AG08395 (cell line): Measurements from ENCODE around the gene LAMB4.

ENCODE experiments used
- DNase-seq: peaks from one replicate; pipeline ENCODE4 v3.0.0; 2012; ENCODE audit warnings: mixed read lengths, low spot score

The LAMB4 gene

DNA sequence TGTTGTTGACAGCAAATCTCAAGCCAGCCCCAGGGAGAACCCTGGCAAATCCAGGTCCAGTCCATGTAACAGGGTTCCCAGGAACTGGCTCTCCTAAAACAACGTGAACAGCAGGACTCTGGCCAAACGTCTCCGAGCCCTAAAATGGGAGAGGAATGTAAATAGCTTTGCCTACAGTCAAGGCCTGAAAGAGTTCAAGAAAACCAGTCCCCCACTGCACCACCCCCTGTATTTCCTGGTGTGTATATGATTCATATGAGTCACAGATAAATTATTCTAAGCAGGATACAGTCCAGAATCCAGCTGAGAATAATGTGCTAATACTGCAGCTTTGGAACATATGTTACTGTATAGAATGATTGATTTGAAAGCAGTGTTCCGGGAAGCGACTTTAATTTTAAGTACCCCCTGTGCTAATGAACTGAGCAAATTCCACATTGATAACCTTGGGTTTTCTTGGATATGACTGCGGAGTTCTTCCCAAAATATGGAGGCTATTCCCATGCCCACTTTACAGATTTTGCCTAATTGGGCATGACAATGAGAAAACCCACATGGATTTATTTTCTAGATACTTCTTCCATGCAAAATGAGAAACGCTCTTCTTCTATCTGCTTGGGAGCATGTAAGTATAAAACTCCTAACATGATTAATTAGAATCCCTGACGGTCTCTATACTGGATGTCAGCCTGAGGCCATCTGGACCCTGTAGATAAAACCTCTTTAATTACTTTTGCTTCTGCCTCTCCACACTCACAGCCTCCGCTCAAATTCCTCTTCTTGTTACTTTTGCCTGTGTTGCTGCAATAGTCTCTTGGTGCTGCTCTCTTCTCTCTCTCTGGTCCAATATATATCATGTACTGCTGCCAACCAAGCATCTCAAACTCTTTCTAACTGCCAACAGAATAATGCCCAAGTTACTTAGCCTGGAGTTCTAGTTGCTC lies 50.2 kb downstream of the LAMB4 start:
- peak; percentile 88 for DNase-seq

GRCh38 chr7:108079276-108079647 lies 50.9 kb downstream of the LAMB4 start:
- DNase-seq = no peak

- DNase-seq = no peak
These were observed 51.5 kb downstream of the LAMB4 start for GRCh38 chr7:108078691-108079090.

DNA sequence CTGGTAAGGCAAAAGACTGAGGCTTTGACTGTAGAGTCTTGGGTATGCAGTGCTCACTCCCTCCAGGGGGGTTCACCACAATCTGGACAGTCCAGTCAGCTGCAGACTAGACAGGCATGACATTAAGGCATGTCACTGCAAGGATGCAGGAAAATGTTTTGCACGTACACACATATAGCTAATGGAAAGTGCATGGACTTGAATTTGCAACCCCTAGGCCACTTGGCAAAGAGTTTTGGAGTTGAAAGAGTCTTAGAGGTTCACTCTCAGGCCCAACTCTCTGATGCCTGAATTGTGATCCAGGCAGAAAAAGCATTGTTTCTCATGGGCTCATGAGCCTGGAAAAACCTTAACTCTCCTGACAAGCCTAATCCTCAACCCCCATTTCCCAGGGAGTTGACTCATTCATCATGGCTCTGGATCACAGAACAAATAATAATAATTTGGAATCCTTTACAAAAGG lies 51.9 kb downstream of the LAMB4 start:
- peak; percentile 32 for DNase-seq

GRCh38 chr7:108077709-108078108 lies 52.5 kb downstream of the LAMB4 start:
- DNase-seq = no peak

GRCh38 chr7:108076156-108076555 lies 54.0 kb downstream of the LAMB4 start:
- DNase-seq = no peak

DNA sequence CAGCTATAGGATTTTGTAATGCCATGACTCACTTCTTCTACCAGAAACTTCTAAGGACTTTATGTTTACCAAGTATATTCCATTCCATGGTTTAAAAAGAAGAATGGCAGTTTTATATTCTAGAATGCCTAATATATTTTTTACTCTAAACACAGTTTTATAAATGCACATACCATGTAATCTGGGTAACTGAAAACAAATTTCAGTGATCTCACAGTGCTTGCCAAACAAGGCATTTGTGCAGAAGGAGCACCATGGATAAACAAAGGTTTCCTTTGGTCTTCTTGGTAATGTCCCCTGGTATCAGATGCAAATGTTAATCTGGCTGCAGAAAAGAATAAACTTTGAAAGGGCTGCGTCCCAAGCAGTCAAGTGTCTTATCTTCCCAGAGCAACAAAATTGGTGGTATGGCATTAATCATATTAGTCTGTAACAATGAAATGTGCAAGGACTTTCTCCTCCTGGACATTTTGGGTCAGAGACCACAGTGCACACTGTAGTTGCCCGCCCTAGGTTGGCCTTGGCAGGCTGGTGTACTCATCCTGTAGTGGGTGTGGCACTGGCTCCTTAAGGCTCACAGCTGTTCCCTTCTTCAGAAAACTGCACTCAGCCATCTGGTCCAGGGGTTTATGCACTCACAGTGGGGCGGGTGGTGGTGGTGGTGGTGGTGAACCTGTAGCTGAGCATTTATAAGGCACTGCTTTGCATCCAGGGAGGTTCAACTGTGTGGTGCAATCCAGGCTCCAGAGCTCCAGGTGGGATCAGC lies 56.7 kb downstream of the LAMB4 start:
- no peak for DNase-seq

DNA sequence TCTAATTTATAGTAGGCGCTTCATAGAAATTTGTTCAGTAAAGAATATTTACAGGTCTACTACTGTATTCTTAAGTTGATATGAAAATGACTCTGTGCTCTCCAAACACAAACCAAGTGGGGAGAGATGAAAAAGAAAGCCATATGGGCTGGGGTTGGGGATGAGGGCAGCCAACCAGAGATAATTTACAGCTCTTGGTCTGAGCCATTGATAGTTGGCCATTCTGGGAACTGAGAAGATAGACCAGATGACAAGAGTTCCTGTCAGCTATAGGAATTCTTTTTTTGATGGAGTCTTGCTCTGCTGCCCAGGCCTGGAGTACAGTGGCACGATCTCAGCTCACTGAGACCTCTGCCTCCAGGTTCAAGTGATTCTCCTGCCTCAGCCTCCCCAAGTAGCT lies 57.4 kb downstream of the LAMB4 start:
- no peak for DNase-seq

DNA sequence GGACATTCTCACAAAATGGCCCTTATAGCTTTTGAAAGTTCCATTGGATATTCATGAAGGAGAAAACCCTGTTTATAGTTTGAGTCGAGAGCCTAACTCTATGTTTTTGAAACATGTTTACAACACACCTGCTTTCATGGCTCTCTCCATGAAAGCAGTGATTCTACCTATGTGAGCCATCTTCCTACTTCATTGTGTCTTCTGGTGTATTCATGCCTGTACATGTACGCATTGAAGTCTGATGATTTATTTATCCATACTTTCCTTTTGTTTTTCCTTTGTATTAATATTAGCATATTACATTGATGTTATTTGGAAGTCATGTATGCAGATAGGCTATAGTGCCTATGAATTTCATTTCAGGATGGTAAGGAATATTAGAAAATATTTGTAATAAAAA lies 58.0 kb downstream of the LAMB4 start:
- no peak for DNase-seq

GRCh38 chr7:108071551-108071950 lies 58.6 kb downstream of the LAMB4 start:
- DNase-seq = no peak

GRCh38 chr7:108069646-108070045 lies 60.5 kb downstream of the LAMB4 start:
- DNase-seq = no peak

GRCh38 chr7:108067844-108068243 lies 62.3 kb downstream of the LAMB4 start:
- no peak for DNase-seq

GRCh38 chr7:108066486-108066885 lies 63.7 kb downstream of the LAMB4 start:
- no peak for DNase-seq

GRCh38 chr7:108063520-108063933 lies 66.6 kb downstream of the LAMB4 start:
- DNase-seq = no peak

GRCh38 chr7:108062250-108063014 lies 67.7 kb downstream of the LAMB4 start:
- DNase-seq = no peak

DNA sequence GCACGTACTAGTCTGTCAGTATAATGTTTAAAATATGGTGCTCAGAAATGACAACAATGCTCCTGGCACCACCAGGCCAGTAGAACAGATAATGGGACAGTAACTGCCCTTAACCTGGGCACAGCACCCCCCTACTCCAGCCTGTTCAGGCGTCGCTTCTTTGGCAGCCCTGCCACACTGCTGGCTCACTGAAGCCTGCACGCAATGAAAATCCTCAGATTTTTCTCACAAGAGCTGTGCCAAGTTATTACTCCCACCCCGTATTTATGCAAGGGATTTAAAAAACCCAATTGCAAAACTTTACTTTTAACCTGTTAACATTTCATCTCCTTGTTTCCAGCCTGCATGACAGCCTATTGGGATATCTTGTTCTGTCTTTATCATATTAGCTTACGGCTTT lies 70.6 kb downstream of the LAMB4 start:
- peak; percentile 35 for DNase-seq

DNA sequence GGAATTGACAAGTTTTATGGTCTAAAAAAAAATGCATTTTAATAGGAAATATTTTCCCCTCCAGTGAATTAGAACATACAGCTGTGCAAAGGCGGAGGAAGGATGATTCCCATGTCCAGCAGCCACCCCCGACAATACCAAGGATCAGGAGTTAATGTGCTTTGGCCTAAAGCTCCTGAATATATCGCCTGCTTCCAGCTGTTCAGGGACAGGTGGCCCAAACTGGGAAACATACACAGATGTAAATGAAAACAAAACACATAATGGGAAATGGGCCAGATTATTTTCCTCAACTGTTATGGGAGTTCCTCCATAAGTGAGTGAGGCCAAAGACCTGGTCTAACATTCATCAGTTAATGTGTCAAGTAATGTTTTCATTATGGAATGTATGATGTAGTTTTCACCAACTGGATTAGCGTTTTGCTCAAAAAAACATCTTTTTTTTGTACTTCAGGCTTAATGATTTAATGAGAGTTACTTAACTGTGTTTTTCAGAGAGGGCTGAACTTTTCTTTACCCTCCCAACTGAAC lies 72.1 kb downstream of the LAMB4 start:
- no peak for DNase-seq

- DNase-seq = no peak
These were observed 74.5 kb downstream of the LAMB4 start for GRCh38 chr7:108055611-108056021.

DNA sequence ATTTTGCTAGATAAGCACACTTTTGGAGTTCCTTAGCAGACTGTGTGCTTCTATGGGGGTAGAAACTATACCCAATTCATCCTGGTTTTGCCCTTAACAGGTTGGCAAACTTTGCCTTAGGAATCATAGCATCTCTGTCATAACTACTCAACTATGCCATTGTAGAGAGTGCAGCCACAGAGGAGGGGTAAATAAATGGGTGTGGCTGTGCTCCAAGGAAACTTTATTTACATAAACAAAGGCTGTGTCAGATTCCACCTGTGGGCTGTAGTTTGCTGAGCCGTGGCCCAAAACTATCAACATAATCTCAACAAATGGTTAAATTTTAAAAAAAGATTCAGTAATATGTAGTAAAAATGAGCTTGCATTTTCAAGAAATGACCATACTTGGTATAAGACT lies 75.6 kb downstream of the LAMB4 start:
- DNase-seq = no peak

DNA sequence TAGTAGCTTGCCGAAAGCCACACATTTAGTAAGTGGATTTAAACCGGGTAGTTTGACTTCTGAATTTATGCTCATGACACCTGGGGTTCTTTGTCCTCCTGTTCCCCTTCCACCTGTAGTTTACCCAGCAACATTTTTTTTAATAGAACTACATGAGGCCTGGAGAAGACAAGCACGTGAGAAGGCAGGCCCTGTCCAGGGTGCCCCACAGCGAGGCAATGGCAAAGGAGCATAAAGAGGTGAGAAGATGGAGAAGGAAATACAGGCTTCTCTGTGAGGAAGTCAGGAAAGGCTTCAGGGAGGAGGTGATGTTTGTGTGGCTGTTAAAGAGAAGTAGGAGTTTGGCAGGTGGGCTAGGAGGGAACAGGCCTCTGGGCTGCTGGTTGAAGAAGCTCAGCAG lies 76.9 kb downstream of the LAMB4 start:
- no peak for DNase-seq

DNA sequence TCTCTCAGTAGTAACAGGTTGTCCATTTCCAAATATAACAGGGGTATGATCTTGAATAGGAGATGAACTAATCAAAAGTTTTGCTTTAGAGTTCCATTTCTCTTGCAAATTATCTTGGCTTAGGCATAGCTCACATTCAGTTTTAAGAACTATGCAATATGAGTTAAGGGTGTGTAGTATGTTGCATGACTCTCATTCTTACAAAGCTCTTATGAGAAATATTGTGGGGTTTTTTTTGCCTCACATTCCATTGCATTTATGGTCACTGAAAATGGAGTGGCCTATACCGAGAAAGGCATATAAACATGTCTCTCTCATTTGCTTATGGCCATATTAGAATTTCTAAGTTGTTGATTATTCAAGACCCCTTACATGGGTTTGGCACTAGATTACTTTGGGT lies 78.7 kb downstream of the LAMB4 start:
- no peak for DNase-seq

GRCh38 chr7:108049962-108050361 lies 80.2 kb downstream of the LAMB4 start:
- DNase-seq = no peak
